Body of pancreas (tissue), 4 donors: Measurements from ENCODE around the gene USP6NL.

Experiments used
- CTCF ChIP-seq, 7 experiments: fragments of 450-650 bp in 4 of 7; fragments of 200-600 bp in 3 of 7; sonication (generic) in 3 of 7; IDR thresholded peaks; one replicate each; pipeline ENCODE4 v1.5.1; 2016 to 2019; ENCODE audit warnings: antibody characterized with exemption in 7 of 7
- POLR2A ChIP-seq, 3 donors: fragments of 450-650 bp; IDR thresholded peaks; one replicate each; pipeline ENCODE4 v1.6.1; 2016; ENCODE audit warnings: antibody characterized with exemption in 3 of 3, mild to moderate bottlenecking in 2 of 3

- TF ChIP-seq POLR2A (IDR thresholded peaks at IDR 0.05): no peak
- no peak for TF ChIP-seq CTCF (IDR thresholded peaks at IDR 0.05)
These were observed 170.9 kb downstream of the USP6NL start for GRCh38 chr10:11440250-11441150.
